Duodenal mucosa (tissue), 2 donors: ENCODE results near the gene CRADD.
"Not testable (repeated sequence)": the region's sequence is repeated elsewhere in the genome, so short reads cannot be mapped to it uniquely, and the experiment has no call there.

ENCODE experiments used
- H3K27ac ChIP-seq: one replicate; pipeline ENCODE4 v1.7.0; 2013; ENCODE audit warnings: low read depth, low read length
- H3K27me3 ChIP-seq, 2 donors: one replicate each; pipeline ENCODE4 v1.7.0; 2013; ENCODE audit warnings: low read length in 2 of 2, control low read depth in 1 of 2; ENCODE audit not compliant: insufficient read depth in 2 of 2, control insufficient read depth in 1 of 2
- H3K36me3 ChIP-seq, 2 donors: one replicate each; pipeline ENCODE4 v1.7.0; 2013; ENCODE audit warnings: low read length in 2 of 2, control low read depth in 1 of 2; ENCODE audit not compliant: insufficient read depth in 2 of 2, control insufficient read depth in 1 of 2
- H3K4me1 ChIP-seq, 2 donors: one replicate each; pipeline ENCODE4 v1.7.0; 2013; ENCODE audit warnings: low read length in 2 of 2, control low read depth in 1 of 2; ENCODE audit not compliant: insufficient read depth in 2 of 2, control insufficient read depth in 1 of 2
- H3K4me3 ChIP-seq, 2 donors: one replicate each; pipeline ENCODE4 v1.7.0; 2013; ENCODE audit warnings: low read length in 2 of 2, low read depth in 1 of 2
- H3K9ac ChIP-seq, 2 donors: one replicate each; pipeline ENCODE4 v1.7.0; 2013; ENCODE audit warnings: low read length in 2 of 2, low read depth in 1 of 2
- H3K9me3 ChIP-seq, 2 donors: one replicate each; pipeline ENCODE4 v1.7.0; 2013; ENCODE audit warnings: low read length in 2 of 2, control low read depth in 1 of 2; ENCODE audit not compliant: control insufficient read depth in 1 of 2

Gene CRADD

DNA sequence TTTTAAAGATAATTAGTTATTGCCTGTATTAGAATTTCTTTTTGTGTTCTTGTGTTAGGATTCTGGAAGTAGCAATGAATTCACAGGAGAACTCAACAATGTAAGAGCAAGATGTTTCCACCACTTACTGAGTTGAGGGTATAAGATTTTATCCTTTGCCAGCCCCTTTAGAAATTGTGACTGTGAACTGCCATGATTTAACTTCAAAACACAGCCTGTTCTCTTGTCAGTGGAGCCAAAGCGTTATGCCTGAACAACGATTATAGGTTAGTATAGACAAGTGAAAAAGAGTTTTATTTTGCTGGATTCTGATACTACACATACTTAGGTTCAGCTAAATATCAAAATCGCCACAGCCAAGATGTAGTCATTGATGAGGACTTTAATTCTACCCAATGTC lies 101.6 kb downstream of the CRADD start:
- peak overlapping the region; percentile 59 for H3K27ac ChIP-seq
- no peaks in the 10 kb centered on the region for H3K27me3 ChIP-seq
- H3K9ac ChIP-seq: no peak overlapping the region
- no peaks in the 10 kb centered on the region for H3K9me3 ChIP-seq
- H3K4me1 ChIP-seq: peaks cover 4% of the 10 kb centered on the region in 2 donors
- no peak overlapping the region for H3K4me3 ChIP-seq
- H3K36me3 ChIP-seq: no peaks in the 10 kb centered on the region

DNA sequence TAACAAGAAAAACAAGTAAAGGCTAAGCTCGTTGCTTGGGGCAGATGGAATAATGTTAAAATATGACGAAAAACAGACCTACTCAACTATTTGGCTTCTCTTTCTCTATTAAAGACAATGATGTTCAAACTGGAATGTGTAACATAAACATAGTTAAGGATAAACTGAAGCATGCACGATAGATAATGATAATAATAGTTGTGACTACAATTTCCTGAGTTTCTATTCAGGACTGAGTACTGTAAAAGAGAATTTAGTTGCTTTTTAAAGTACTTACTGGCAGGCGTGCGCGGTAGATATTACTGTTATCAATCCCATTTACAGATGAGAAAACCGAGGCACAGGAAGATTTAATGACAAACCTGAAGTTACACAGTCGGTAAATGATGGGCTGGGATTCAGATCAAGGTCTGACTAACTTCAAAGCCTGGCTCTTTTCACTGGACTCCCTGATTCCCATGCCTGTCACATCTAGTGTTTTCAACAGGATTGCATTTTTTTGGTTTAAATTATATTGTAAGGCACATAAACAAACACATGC lies 103.0 kb downstream of the CRADD start:
- Histone ChIP-seq H3K27me3 (no peaks in the 10 kb centered on the region), H3K27ac (peak overlapping the region; percentile 13), H3K4me1 (peaks cover 4 to 9% of the 10 kb centered on the region in 2 donors), H3K9ac (no peak overlapping the region), H3K4me3 (no peak overlapping the region), H3K36me3 (no peaks in the 10 kb centered on the region), H3K9me3 (no peaks in the 10 kb centered on the region)

DNA sequence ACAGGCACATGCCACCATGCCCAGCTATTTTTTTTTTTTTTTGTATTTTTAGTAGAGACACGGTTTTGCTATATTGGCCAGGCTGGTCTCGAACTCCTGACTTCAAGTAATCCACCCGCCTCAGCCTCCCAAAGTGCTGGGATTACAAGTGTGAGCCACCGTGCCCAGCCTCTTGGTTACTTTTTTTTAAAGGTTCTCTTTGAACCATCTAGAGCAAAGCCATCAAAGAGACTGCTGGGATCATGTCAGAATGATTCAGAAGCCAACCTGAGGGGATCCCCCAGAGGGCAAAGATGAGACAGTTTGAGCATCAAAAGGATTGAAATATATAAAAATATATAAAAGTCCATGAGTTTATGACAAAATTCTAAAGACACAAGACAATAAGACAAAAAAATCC lies 103.7 kb downstream of the CRADD start:
- not testable (repeated sequence) for H3K36me3 ChIP-seq, H3K27ac ChIP-seq, H3K27me3 ChIP-seq, H3K9ac ChIP-seq, H3K4me3 ChIP-seq, H3K9me3 ChIP-seq
- peaks cover 4 to 15% of the 10 kb centered on the region in 2 donors for H3K4me1 ChIP-seq

DNA sequence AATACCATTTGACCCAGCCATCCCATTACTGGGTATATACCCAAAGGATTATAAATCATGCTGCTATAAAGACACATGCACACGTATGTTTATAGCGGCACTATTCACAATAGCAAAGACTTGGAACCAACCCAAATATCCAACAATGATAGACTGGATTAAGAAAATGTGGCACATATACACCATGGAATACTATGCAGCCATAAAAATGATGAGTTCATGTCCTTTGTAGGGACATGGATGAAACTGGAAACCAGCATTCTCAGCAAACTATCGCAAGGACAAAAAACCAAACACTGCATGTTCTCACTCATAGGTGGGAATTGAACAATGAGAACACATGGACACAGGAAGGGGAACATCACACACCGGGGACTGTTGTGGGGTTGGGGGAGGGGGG lies 104.8 kb downstream of the CRADD start:
- H3K9me3 ChIP-seq, H3K27ac ChIP-seq, H3K36me3 ChIP-seq, H3K4me3 ChIP-seq, H3K27me3 ChIP-seq, H3K9ac ChIP-seq: not testable (repeated sequence)
- H3K4me1 ChIP-seq: peaks cover 4 to 15% of the 10 kb centered on the region in 2 donors

DNA sequence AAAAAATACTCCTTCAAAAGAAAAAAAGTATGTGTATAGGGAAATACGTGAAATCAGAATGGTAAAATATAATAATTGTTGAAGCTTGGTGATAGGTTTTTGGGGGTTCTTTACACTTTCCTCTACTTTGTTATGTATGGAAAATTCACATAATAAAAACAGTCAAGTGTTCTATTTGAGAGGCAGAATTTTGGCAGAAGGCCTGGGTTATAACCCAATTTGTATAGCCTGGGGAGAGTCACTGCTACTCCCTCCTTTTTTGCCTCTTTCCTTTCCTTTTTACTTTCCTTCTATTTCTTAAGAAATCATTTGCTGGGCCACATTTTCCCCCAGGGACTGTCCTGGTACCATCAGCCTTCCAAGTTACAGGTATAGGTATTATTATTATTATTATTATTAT lies 105.7 kb downstream of the CRADD start:
- no peaks in the 10 kb centered on the region for H3K27me3 ChIP-seq
- H3K4me3 ChIP-seq: no peak overlapping the region
- no peaks in the 10 kb centered on the region for H3K36me3 ChIP-seq
- H3K27ac ChIP-seq: no peak overlapping the region
- H3K9ac ChIP-seq: no peak overlapping the region
- H3K9me3 ChIP-seq: no peaks in the 10 kb centered on the region
- peaks cover under 1 to 14% of the 10 kb centered on the region in 2 donors for H3K4me1 ChIP-seq

DNA sequence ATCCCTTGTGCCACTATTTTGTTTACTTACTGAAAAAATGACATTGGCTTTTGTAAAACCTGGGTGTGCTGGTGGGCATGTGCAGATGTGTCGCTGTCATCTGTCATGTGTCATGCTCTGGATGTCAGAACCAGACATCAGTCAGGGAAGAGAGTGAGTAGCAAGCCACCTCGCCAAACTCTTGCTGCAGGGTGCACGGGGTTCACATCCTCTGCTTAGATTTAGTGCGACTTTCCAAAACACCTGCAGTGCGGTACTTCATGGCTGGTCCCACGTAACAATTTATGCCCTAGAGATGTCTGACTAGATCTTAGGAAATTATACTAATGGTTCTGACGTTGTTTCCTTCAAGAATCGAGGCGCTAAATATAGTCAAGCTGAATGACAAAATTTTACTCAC lies 106.7 kb downstream of the CRADD start:
- Histone ChIP-seq H3K27ac (no peak overlapping the region), H3K4me3 (no peak overlapping the region), H3K9me3 (no peaks in the 10 kb centered on the region), H3K36me3 (no peaks in the 10 kb centered on the region), H3K27me3 (no peaks in the 10 kb centered on the region), H3K9ac (no peak overlapping the region), H3K4me1 (peaks cover 0 to 12% of the 10 kb centered on the region in 2 donors)

DNA sequence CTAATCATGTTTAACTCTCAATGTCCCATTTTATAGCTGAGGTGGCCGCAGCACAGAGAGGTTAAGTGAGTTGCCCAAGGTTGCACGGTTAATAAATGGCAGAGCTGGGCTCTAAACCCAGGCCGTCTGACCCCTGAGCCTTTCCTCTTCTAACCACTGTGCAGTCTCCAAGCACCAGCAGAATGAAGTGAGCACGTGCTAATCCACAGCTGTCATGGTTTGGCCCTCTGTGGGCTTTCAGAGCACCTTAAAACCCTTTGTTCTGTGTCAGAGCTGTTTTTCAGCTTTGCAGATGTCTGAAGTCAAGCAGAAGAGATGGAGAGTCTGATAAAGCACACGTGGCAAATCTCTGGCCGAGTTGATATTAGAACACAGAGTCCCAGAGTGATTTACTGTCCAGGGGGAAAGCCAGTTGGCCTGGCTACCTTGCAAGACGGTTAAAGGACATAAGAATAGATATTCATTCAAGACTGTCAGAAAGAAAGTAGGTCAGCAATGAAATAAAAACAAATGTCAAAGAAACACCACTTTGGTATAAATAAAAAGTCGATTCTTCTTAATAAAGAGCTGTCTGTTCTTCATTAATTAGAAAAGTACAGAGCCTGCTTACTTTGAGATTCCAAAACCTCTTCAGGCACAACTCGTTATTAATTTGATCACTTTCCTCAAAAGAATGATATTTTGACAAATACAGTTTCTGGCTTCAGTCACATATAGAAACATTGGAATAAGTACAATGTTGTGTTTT lies 107.3 kb downstream of the CRADD start:
- H3K9me3 ChIP-seq: no peaks in the 10 kb centered on the region
- H3K27me3 ChIP-seq: no peaks in the 10 kb centered on the region
- H3K4me3 ChIP-seq: no peak overlapping the region
- H3K9ac ChIP-seq: no peak overlapping the region
- peaks cover 0 to 12% of the 10 kb centered on the region in 2 donors for H3K4me1 ChIP-seq
- H3K27ac ChIP-seq: peak overlapping the region; percentile 24
- H3K36me3 ChIP-seq: no peaks in the 10 kb centered on the region

DNA sequence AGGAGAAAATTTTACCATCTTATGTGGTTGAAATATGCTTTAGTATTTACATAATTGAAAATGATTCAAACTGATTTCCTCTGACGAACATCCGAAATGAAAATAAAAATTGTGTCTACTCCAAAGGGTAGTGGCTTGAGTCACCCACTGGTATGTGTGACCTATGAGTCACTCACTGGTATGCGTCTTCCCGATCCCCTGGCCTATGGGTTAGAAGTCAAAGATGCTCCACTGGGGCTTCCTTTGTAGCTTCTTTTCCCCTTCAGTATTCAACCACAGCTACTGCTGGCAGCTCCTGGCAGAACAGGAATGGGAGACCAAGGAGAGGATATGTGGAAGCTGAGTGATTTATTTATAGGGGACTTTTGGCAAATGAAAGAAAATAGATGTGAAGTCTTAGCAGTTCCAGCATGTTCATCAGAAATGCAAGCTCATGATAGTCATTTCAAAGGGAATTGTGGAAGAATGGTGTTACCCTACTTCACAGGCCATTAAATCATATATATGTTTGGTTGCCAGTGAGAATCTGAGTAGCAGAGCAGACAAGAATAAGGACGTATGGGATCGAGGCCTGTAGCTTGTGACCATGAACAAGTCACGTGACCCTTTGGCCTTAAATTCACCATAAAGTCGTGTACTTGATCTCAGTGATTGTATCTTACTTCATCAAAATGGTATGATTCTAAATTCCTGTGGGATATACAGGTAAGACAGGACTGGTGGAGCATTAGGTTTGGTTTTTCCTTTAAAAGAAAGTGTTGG lies 108.3 kb downstream of the CRADD start:
- H3K27me3 ChIP-seq: no peaks in the 10 kb centered on the region
- H3K36me3 ChIP-seq: no peaks in the 10 kb centered on the region
- no peaks in the 10 kb centered on the region for H3K9me3 ChIP-seq
- no peak overlapping the region for H3K4me3 ChIP-seq
- peaks cover 0 to 12% of the 10 kb centered on the region in 2 donors for H3K4me1 ChIP-seq
- no peak overlapping the region for H3K27ac ChIP-seq
- no peak overlapping the region for H3K9ac ChIP-seq

DNA sequence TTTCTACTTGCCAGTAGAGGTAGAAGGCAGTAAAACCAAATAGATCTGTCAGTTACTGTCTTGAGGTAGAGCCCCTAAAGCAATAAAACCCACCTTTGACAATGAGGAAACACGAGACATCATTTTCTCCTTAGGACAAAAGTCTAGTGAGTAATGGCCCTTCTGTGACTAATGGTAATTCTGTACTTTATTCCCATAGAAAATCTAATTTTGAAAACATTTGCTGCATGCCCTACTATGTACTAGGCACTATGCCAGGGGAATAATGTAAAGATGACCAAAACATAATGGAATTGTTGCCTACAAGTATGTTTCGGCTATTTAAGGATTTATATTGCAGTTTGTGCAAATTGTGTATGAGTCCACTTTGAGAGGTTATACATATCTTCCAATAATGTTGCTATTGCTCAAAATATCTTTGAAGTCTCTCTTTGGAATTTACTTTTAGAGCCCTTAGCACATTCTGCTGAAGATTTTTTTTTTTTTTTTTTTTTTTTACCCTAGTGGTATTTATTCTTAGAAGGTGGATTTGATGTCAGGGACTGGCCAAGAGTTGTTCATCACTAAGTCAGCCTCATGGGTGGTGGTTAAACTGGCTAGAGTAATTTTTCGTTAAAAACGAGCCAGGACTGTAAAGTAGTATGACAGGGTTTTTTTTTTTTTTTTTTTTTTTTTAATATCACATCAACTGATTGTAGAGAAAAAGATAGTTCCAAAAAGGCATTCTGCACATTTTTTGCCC lies 109.7 kb downstream of the CRADD start:
- Histone ChIP-seq H3K4me1 (peaks cover 0 to 12% of the 10 kb centered on the region in 2 donors), H3K4me3 (no peak overlapping the region), H3K9ac (no peak overlapping the region), H3K36me3 (no peaks in the 10 kb centered on the region), H3K9me3 (no peaks in the 10 kb centered on the region), H3K27me3 (no peaks in the 10 kb centered on the region), H3K27ac (no peak overlapping the region)

DNA sequence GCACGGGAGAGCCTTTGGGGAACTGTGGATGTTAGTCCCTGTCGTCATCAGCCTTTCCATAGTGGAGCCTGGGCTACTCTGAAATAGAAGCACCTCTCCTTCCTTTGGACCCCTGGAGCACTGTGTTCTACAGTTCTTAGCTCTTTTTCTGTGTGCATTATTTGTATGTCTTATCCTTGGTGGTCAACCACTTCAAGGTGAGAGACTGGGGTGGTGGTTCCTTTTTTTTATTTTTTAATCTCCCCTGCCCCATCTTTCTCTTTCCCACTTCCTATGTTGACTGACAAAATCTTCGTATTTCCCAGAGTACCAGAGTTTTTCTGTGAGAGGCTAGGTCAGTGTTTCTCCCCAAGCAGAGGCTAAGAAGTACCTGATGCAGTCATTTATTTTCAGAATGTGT lies 111.7 kb downstream of the CRADD start:
- Histone ChIP-seq H3K4me3 (no peak overlapping the region), H3K9ac (no peak overlapping the region), H3K9me3 (no peaks in the 10 kb centered on the region), H3K27me3 (no peaks in the 10 kb centered on the region), H3K36me3 (no peaks in the 10 kb centered on the region), H3K27ac (no peak overlapping the region), H3K4me1 (peaks cover 0 to 12% of the 10 kb centered on the region in 2 donors)
